Adrenal gland (tissue), 5 donors: Measurements from ENCODE around the gene LRPAP1.

ENCODE experiments used
- POLR2A ChIP-seq, 2 donors: fragments of 450-650 bp; IDR thresholded peaks; one replicate each; pipeline ENCODE4 v1.6.1; 2017; ENCODE audit warnings: antibody characterized with exemption in 2 of 2, mild to moderate bottlenecking in 2 of 2, moderate library complexity in 1 of 2
- TF ChIP-seq, protein P1 (sequence below), 6 experiments: fragments of 450-650 bp in 4 of 6; fragments of 200-600 bp in 2 of 6; sonication (generic) in 1 of 6; IDR thresholded peaks; 1 replicate in 5 of 6; 2 replicates in 1 of 6; pipeline versions ENCODE4 v1.5.1 to v1.8.0; 2016 to 2021; ENCODE audit warnings: antibody characterized with exemption in 6 of 6, mild to moderate bottlenecking in 2 of 6, moderate library complexity in 1 of 6
- donor health status: DM: no; HTN: no; CAD: no.

DNA sequence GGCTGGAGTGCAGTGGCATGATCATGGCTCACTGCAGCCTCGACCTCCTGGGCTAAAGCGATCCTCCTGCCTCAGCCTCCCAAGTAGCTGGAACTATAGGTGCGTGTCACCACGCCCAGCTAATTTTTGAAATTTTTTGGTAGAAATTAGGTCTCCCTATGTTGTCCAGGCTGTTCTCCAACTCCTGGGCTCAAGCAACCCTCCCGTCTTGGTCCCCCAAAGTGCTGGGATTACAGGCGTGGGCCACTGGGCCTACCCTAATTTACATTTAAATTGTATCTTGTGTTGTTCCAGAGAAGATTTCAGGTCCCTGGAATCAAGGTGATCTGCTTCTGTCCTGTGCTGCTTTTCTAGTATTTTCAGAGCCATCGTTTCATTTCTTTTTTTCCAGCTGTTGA is 1.2 kb upstream of the LRPAP1 start:
- no peak for TF ChIP-seq POLR2A (IDR thresholded peaks at IDR 0.05)
- TF ChIP-seq, protein P1, sequence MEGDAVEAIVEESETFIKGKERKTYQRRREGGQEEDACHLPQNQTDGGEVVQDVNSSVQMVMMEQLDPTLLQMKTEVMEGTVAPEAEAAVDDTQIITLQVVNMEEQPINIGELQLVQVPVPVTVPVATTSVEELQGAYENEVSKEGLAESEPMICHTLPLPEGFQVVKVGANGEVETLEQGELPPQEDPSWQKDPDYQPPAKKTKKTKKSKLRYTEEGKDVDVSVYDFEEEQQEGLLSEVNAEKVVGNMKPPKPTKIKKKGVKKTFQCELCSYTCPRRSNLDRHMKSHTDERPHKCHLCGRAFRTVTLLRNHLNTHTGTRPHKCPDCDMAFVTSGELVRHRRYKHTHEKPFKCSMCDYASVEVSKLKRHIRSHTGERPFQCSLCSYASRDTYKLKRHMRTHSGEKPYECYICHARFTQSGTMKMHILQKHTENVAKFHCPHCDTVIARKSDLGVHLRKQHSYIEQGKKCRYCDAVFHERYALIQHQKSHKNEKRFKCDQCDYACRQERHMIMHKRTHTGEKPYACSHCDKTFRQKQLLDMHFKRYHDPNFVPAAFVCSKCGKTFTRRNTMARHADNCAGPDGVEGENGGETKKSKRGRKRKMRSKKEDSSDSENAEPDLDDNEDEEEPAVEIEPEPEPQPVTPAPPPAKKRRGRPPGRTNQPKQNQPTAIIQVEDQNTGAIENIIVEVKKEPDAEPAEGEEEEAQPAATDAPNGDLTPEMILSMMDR (IDR thresholded peaks at IDR 0.05): no peak
